GM12865 (cell line): ENCODE results near the gene ITGA6.

Source experiments
- DNase-seq: peaks from one replicate; pipeline ENCODE4 v3.0.0; 2010; ENCODE audit warnings: low read depth
- H3K4me3 ChIP-seq: 2 replicates; pipeline ENCODE4 v1.5.1; 2011; ENCODE audit warnings: mild to moderate bottlenecking, low read depth, low read length, control low read depth
- TF ChIP-seq, protein P1 (sequence below): IDR thresholded peaks from 2 replicates; pipeline ENCODE4 v1.5.1; 2011; ENCODE audit warnings: low read length, control low read depth, low read depth, inconsistent platforms; ENCODE audit not compliant: insufficient read depth; ENCODE audit errors: missing control alignments

ITGA6 gene

GRCh38 chr2:172427256-172427989 is at the start of gene ITGA6:
Gene ITGA6, plus strand, starts transcription at chr2:172427586.
- peak; percentile 44 for DNase-seq

DNA sequence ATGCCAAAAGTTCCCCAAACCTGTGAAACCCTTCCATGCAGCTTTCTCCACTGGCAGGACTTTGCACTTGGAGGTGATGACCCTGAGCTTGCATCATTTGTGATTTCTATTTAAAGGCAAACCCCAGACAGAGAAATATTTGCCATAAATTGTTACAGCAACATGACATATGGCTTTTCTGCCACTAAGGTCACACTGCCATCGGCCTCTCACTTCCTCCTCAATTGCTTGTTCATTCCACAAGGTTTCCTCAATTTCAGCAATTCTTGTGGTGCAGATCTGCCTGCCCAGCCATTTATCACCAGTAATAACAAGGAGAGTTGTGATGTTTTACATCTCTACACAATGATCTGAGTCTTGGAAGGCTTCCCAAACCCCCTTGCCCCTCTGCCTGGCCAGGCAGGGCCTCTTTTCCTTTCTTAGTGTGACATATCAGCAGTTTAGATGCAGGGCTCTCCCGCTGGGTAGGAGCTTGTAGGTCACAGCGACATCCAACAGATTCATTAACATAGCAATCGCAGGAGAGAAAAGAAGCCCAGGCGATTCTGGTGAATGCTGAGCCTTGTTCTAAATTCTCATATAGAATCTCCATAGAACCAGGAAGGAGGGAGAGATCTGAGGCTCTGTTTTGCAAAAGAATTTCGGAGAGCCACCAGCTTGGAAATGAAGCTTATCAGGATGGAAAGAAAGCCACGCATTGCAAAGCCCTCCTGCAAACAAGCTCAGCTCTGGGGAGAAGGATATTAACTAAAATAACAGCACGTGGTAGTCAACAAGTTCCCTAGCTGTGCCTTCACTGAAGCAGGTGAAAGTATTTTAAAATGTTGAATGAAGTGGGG is 46.7 kb upstream of the ITGA6 start:
- DNase-seq, result no peak
- H3K4me3 ChIP-seq, result no peak overlapping the region
- TF ChIP-seq, protein P1, sequence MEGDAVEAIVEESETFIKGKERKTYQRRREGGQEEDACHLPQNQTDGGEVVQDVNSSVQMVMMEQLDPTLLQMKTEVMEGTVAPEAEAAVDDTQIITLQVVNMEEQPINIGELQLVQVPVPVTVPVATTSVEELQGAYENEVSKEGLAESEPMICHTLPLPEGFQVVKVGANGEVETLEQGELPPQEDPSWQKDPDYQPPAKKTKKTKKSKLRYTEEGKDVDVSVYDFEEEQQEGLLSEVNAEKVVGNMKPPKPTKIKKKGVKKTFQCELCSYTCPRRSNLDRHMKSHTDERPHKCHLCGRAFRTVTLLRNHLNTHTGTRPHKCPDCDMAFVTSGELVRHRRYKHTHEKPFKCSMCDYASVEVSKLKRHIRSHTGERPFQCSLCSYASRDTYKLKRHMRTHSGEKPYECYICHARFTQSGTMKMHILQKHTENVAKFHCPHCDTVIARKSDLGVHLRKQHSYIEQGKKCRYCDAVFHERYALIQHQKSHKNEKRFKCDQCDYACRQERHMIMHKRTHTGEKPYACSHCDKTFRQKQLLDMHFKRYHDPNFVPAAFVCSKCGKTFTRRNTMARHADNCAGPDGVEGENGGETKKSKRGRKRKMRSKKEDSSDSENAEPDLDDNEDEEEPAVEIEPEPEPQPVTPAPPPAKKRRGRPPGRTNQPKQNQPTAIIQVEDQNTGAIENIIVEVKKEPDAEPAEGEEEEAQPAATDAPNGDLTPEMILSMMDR, result no peak

More at GRCh38 chr2:172427256-172427989, at the start of gene ITGA6:
- peak within 1 kb of the TSS; percentile 40 for H3K4me3 ChIP-seq
- TF ChIP-seq, protein P1, result no peak

- TF ChIP-seq, protein P1, result no peak
- no peak overlapping the region for H3K4me3 ChIP-seq
- DNase-seq, result no peak
Observed at GRCh38 chr2:172381275-172382027, 45.9 kb upstream of the ITGA6 start.

- TF ChIP-seq, protein P1, result no peak
- no peak for DNase-seq
Observed at GRCh38 chr2:172387361-172387760, 40.0 kb upstream of the ITGA6 start.

GRCh38 chr2:172389685-172390339 is 37.6 kb upstream of the ITGA6 start:
- TF ChIP-seq, protein P1, result no peak
- DNase-seq, result no peak

More at GRCh38 chr2:172387361-172387760, 40.0 kb upstream of the ITGA6 start:
- H3K4me3 ChIP-seq, result no peak overlapping the region

DNA sequence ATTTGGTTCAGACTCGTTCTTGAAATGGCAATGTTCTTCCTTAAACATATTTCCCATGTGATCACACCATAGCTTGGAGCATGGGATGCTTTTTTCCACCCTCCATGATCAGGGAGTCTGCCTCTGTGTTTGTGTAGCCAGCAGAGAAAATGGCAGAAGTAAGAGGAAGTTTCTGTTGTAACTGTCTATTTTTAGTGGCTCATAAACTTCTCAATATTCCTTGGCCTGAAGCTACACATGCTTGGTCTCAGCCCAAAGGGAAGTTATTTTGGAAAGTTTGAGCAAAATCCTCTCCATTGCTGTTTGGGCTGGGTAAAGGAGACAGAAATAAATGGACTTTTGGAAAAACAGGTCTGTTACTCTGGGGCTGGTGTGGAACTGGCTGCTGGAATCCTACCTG is 33.4 kb upstream of the ITGA6 start:
- DNase-seq, result no peak
- TF ChIP-seq, protein P1, result no peak
- H3K4me3 ChIP-seq, result no peak overlapping the region

More at GRCh38 chr2:172389685-172390339, 37.6 kb upstream of the ITGA6 start:
- no peak overlapping the region for H3K4me3 ChIP-seq
